A549 (cell line): ENCODE data around the gene SEZ6L2. TPM values are rescaled to one million over a fixed set of nuclear protein-coding genes. Genes with fewer than 3 reads are reported as not detected.
A peak's percentile ranks its signal among the peaks of the same experiment; 100 is the strongest.

Source experiments
- ATAC-seq, 2 experiments: fragments of 200-7000 bp in 1 of 2; fragments of >200 bp in 1 of 2; cut with Nextera tagmentation in 1 of 2; cut with Tn5 transposase in 1 of 2; 3 replicates each; pipeline versions ENCODE4 v1.8.0 to v1.9.1; 2018 to 2020; ENCODE audit warnings: mild to moderate bottlenecking in 1 of 2, moderate library complexity in 1 of 2
- CTCF ChIA-PET: fragments of 300-600 bp; sonication (Branson Sonifier 250); formaldehyde crosslinking; extraction: SDS; loops from one replicate; lab custom pipeline; 2021; ENCODE audit warnings: antibody characterized with exemption, inconsistent platforms; lab: Yijun Ruan, JAX
- POLR2A ChIA-PET: fragments of 350-600 bp; formaldehyde crosslinking; extraction: SDS; loops from one replicate; lab custom pipeline; 2021; ENCODE audit warnings: antibody characterized with exemption, inconsistent platforms; lab: Yijun Ruan, JAX
- DNase-seq, 2 experiments: peaks; one replicate each; pipeline versions ENCODE4 v3.0.0 to v3.0.0-alpha.2; 2011 to 2016; ENCODE audit warnings: low read depth in 1 of 2, low spot score in 1 of 2
- FAIRE-seq: peaks from 2 replicates; lab custom pipeline; 2011; peaks lifted over from hg19 to GRCh38; lab: Jason Lieb, UNC
- H3K27ac ChIP-seq, 2 experiments: fragments of >200 bp; sonication (Bioruptor Twin); formaldehyde crosslinking; 3 replicates each; pipeline ENCODE4 v1.5.1; 2016 to 2017
- H3K4me1 ChIP-seq: fragments of >200 bp; sonication (Bioruptor Twin); formaldehyde crosslinking; 3 replicates; pipeline ENCODE4 v1.6.1; 2016
- H3K4me2 ChIP-seq: fragments of >200 bp; sonication (Bioruptor Twin); formaldehyde crosslinking; 3 replicates; pipeline ENCODE4 v1.6.1; 2016
- H3K4me3 ChIP-seq: fragments of >200 bp; sonication (Bioruptor Twin); formaldehyde crosslinking; 3 replicates; pipeline ENCODE4 v1.5.1; 2016
- H3K9me3 ChIP-seq: fragments of >200 bp; sonication (Bioruptor Twin); formaldehyde crosslinking; 3 replicates; pipeline ENCODE4 v1.6.1; 2016
- BHLHE40 ChIP-seq: IDR thresholded peaks from 2 replicates; pipeline ENCODE4 v1.6.1; 2012; ENCODE audit warnings: low read depth, low read length, inconsistent platforms
- CBX2 ChIP-seq: fragments of 200-600 bp; sonication (generic); IDR thresholded peaks from 2 replicates; pipeline ENCODE4 v1.6.1; 2016; ENCODE audit warnings: low read depth, mild to moderate bottlenecking, borderline replicate concordance
- CBX8 ChIP-seq: fragments of 200-600 bp; sonication (generic); IDR thresholded peaks from 2 replicates; pipeline ENCODE4 v1.6.1; 2016
- CEBPB ChIP-seq, 2 experiments: fragments of >200 bp in 1 of 2; sonication (Bioruptor Twin) in 1 of 2; formaldehyde crosslinking in 1 of 2; IDR thresholded peaks; 2 replicates each; pipeline ENCODE4 v1.6.1; 2012 to 2016
- FOSB ChIP-seq: fragments of 250-450 bp; sonication (Bioruptor Pico); IDR thresholded peaks from 2 replicates; pipeline ENCODE4 v1.5.0; 2020; ENCODE audit warnings: mild to moderate bottlenecking, moderate library complexity
- FOSL2 ChIP-seq, 2 experiments: fragments of 450-650 bp in 1 of 2; fragments of >200 bp in 1 of 2; sonication (Bioruptor Twin) in 1 of 2; formaldehyde crosslinking; IDR thresholded peaks; 2 replicates each; pipeline versions ENCODE4 v1.5.0 to v1.6.1; 2016 to 2020; ENCODE audit warnings: mild to moderate bottlenecking in 1 of 2, moderate library complexity in 1 of 2
- FOXS1 ChIP-seq: fragments of 250-450 bp; sonication (Bioruptor Pico); IDR thresholded peaks from 2 replicates; pipeline ENCODE4 v1.5.0; 2020; ENCODE audit warnings: mild to moderate bottlenecking, moderate library complexity
- KDM5A ChIP-seq: fragments of 200-600 bp; sonication (generic); IDR thresholded peaks from 2 replicates; pipeline ENCODE4 v1.6.1; 2016; ENCODE audit warnings: antibody characterized with exemption, mild to moderate bottlenecking
- SMC3 ChIP-seq: fragments of >200 bp; sonication (Bioruptor Twin); formaldehyde crosslinking; IDR thresholded peaks from 3 replicates; pipeline ENCODE4 v1.6.1; 2018; ENCODE audit warnings: inconsistent platforms
- TFCP2L1 ChIP-seq: fragments of 250-450 bp; sonication (Bioruptor Pico); IDR thresholded peaks from 2 replicates; pipeline ENCODE4 v1.5.0; 2021; ENCODE audit warnings: mild to moderate bottlenecking
- ZC3H11A ChIP-seq: fragments of 450-650 bp; IDR thresholded peaks from 2 replicates; pipeline ENCODE4 v1.6.1; 2014; ENCODE audit warnings: antibody characterized with exemption, mild to moderate bottlenecking
- ZFP36 ChIP-seq: fragments of 450-650 bp; IDR thresholded peaks from 2 replicates; pipeline ENCODE4 v1.6.1; 2014; ENCODE audit warnings: borderline replicate concordance; ENCODE audit not compliant: partially characterized antibody
- WGBS: methylation state at CpG from one replicate; pipeline ENCODE4 v1.1.6; 2017; ENCODE audit errors: missing lambda C conversion rate; 5-methylcytosine and 5-hydroxymethylcytosine counted together
- polyA plus RNA-seq, 4 experiments: library from polyadenylated mRNA; depleted of rRNA in 3 of 4; stranded (reverse); fragments of >200 nt; fragmentation: RNase III in 1 of 4; extraction: RNeasy Plus Mini Kit Qiagen cat#74134 plus additional on column Dnase treatment in 1 of 4; gene quantifications; 2 replicates in 3 of 4; 3 replicates in 1 of 4; pipeline ENCODE4 v1.2.3, GENCODE V29; 2011 to 2017
- TF ChIP-seq, protein P1 (sequence below): fragments of >200 bp; sonication (Bioruptor Twin); formaldehyde crosslinking; IDR thresholded peaks from 3 replicates; pipeline ENCODE4 v1.6.1; 2016
- TF ChIP-seq, protein P2 (sequence below): IDR thresholded peaks from 2 replicates; pipeline ENCODE4 v1.6.1; 2012

SEZ6L2 gene
- polyA plus RNA-seq, 2 of the 4 experiments (the other 2 are of a cell fraction) = 4.3 to 11.4 TPM

DNA sequence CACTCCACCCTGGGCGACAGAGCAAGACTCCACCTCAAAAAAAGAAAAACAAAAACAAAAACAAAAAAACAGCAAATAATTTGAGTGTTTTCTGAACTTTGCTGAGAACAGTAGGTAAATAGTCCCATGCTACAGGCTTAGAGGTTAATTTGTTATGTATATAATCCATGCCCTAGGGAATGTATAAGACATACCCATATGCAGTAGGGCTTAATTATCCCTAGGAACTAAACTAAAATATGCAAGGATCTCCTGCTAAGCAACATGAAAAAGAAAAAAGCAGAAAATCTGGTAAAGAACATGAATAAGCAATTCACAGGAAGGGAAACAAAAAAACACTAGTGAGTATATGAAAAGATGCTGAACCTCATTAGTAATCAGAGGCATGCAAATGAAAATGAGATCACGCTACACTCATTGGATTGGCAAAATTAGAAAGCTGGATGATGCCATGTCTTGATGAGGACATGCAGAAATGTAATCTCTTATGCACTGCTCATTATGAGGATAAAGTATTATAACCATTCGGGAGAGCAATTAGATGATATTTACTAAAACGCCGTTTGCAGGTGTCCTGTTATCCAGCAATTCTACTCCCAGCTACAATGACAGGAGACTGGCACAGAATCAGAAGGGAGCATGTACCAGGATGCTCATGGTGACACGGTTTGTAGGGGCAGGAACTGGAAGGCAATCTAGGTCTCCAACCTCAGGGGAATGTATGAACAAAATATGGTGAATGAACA, 21.1 kb upstream of the SEZ6L2 start:
- ATAC-seq (no peak), DNase-seq (no peak), FAIRE-seq (no peak)
- no peak for TF ChIP-seq FOSB (CRISPR knock-in tag)
- H3K4me3 ChIP-seq = no peak overlapping the region
- POLR2A ChIA-PET = interaction anchor here (0.6 kb wide), 1 partner anchor 10 kb away, joined by 3 read pairs; no protein-coding TSS in a partner anchor
- H3K27ac ChIP-seq = no peak overlapping the region
- no peak overlapping the region for H3K4me2 ChIP-seq
- H3K9me3 ChIP-seq = no peaks in the 10 kb centered on the region
- 88% methylated on average over 6 of the region's 6 CpGs for WGBS
- H3K4me1 ChIP-seq = peaks cover 17% of the 10 kb centered on the region; the same call in 2 of the 3 replicates
- CTCF ChIA-PET = interaction anchor here (1.0 to 2.0 kb wide), 3 partner anchors 69 to 113 kb away, joined by 3 to 4 read pairs (median 3); no protein-coding TSS in a partner anchor

GRCh38 chr16:29916979-29917378, 17.6 kb upstream of the SEZ6L2 start:
- H3K27ac ChIP-seq = peak overlapping the region in 1 of 2 experiments; percentile 12; a peak in 1 of 6 replicates
- ATAC-seq (peak in 1 of 2 experiments; percentile 66; a peak in 3 of 6 replicates), FAIRE-seq (no peak), DNase-seq (no peak)
- TF ChIP-seq, protein P1, sequence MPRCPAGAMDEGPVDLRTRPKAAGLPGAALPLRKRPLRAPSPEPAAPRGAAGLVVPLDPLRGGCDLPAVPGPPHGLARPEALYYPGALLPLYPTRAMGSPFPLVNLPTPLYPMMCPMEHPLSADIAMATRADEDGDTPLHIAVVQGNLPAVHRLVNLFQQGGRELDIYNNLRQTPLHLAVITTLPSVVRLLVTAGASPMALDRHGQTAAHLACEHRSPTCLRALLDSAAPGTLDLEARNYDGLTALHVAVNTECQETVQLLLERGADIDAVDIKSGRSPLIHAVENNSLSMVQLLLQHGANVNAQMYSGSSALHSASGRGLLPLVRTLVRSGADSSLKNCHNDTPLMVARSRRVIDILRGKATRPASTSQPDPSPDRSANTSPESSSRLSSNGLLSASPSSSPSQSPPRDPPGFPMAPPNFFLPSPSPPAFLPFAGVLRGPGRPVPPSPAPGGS = no peak
- TF ChIP-seq ZC3H11A (no peak), KDM5A (no peak), TFCP2L1 (CRISPR knock-in tag) (no peak), CBX8 (no peak), CEBPB (IDR thresholded peaks at IDR 0.05) (no peak), BHLHE40 (no peak), ZFP36 (no peak), SMC3 (no peak), FOSB (CRISPR knock-in tag) (no peak), CBX2 (no peak), FOXS1 (CRISPR knock-in tag) (no peak)
- TF ChIP-seq, protein P2, sequence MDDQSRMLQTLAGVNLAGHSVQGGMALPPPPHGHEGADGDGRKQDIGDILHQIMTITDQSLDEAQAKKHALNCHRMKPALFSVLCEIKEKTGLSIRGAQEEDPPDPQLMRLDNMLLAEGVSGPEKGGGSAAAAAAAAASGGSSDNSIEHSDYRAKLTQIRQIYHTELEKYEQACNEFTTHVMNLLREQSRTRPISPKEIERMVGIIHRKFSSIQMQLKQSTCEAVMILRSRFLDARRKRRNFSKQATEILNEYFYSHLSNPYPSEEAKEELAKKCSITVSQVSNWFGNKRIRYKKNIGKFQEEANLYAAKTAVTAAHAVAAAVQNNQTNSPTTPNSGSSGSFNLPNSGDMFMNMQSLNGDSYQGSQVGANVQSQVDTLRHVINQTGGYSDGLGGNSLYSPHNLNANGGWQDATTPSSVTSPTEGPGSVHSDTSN = no peak
- POLR2A ChIA-PET = interaction anchor here (0.7 to 1.7 kb wide), 3 partner anchors 17 to 127 kb away, joined by 3 to 4 read pairs (median 3); partner anchors contain the start of genes KIF22, SEZ6L2 and TMEM219
- H3K9me3 ChIP-seq = no peaks in the 10 kb centered on the region
- no peak overlapping the region for H3K4me2 ChIP-seq
- H3K4me1 ChIP-seq = peaks cover 9% of the 10 kb centered on the region; the same call in 2 of the 3 replicates
- H3K4me3 ChIP-seq = no peak overlapping the region
- 96% methylated on average over 1 of the region's 1 CpG for WGBS
- CTCF ChIA-PET = interaction anchor here (0.5 to 2.6 kb wide), 9 partner anchors 9 to 88 kb away, joined by 3 to 14 read pairs (median 4); partner anchors contain the start of genes KCTD13 and SEZ6L2

DNA sequence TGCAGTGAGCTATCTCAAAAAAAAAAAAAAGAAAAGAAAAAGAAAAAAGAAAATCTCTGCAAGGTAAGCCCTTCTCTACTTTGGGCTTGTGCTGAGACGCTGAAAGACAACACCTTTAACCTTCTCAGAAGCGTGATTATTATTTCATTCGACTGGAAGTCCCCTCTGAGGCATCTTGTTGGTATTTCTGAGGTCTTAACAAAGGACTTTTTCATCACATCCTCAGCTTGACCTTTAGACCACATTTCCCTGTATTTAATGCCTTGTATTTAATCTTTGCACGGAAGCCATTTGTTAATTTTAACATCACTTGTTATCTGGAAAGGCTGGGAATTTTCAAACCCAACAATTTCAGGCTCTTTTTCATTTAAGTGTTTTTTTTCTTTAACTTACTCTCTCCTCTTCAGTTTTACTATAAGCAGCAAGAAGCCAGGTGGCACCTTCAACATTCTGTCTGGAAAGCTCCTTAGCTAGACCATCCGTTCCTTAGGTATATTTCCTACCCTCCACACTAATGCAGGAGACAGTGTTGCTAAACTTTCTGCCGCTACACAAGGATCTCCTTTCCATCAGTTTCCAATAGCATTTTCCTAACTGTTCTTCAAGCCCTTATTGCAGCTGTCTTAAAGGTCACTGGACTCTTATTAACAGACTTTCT, 16.4 kb upstream of the SEZ6L2 start:
- WGBS = 35% methylated on average over 6 of the region's 6 CpGs
- no peak overlapping the region for H3K4me3 ChIP-seq
- TF ChIP-seq FOXS1 (CRISPR knock-in tag) (no peak), FOSL2 (IDR thresholded peaks at IDR 0.05) (no peak), FOSL2 (CRISPR knock-in tag; IDR thresholded peaks at IDR 0.05) (peak; percentile 37; the same call in 1 of the 2 replicates)
- TF ChIP-seq, all 56 proteins: peak for 1
- Histone ChIP-seq H3K4me2 (peak overlapping the region; percentile 41; the same call in 2 of the 3 replicates), H3K9me3 (no peaks in the 10 kb centered on the region), H3K4me1 (peaks cover 9% of the 10 kb centered on the region; the same call in 2 of the 3 replicates), H3K27ac (peak overlapping the region in 1 of 2 experiments; percentile 58; a peak in 2 of 6 replicates)
- ChIA-PET POLR2A (interaction anchor here (1.6 to 1.7 kb wide), 2 partner anchors 10 to 46 kb away, joined by 4 to 7 read pairs; partner anchors contain the start of genes KCTD13 and TMEM219), CTCF (interaction anchor here (0.6 to 2.6 kb wide), 8 partner anchors 10 to 116 kb away, joined by 3 to 14 read pairs (median 4); partner anchors contain the start of genes C16orf92 and KCTD13)
- DNase-seq (peak; percentile 29 to 37), ATAC-seq (peak in 1 of 2 experiments; percentile 30; a peak in 2 of 6 replicates), FAIRE-seq (no peak)
